SK-N-SH (cell line): Measurements from ENCODE around the gene SPTBN2. TPM values are rescaled to one million over a fixed set of nuclear protein-coding genes. Genes with fewer than 3 reads are reported as not detected.

Experiments used
- CTCF ChIA-PET: fragments of 300-600, 350-600 bp; formaldehyde crosslinking; extraction: SDS; loops from one replicate; lab custom pipeline; 2021; lab: Yijun Ruan, JAX
- POLR2A ChIA-PET: fragments of 350-600 bp; sonication (Branson Sonifier 250); formaldehyde crosslinking; extraction: SDS; loops from one replicate; lab custom pipeline; 2020; ENCODE audit warnings: antibody characterized with exemption, inconsistent platforms; lab: Yijun Ruan, JAX
- DNase-seq: peaks from one replicate; pipeline ENCODE4 v3.0.0; 2012
- H2AFZ ChIP-seq: fragments of 200-600 bp; sonication (generic); 2 replicates; pipeline ENCODE4 v1.8.1; 2016; ENCODE audit warnings: antibody characterized with exemption, mild to moderate bottlenecking, low read depth
- H3F3A ChIP-seq: fragments of 200-600 bp; sonication (generic); replicated peaks from 2 replicates; pipeline ENCODE3; 2016; ENCODE audit warnings: antibody characterized with exemption, mild to moderate bottlenecking; ENCODE audit not compliant: insufficient read depth
- H3K27ac ChIP-seq, 2 experiments: fragments of 200-500 bp in 1 of 2; fragments of 200-600 bp in 1 of 2; sonication (Bioruptor generic) in 1 of 2; sonication (generic), shearing (Covaris generic) in 1 of 2; 2 replicates each; pipeline versions ENCODE4 v1.5.1 to v1.6.1; 2014 to 2016; ENCODE audit warnings: low read depth in 2 of 2, inconsistent platforms in 1 of 2, low read length in 1 of 2, mild to moderate bottlenecking in 1 of 2, mixed read lengths in 1 of 2
- H3K27me3 ChIP-seq: fragments of 200-600 bp; sonication (generic), shearing (Covaris generic); 2 replicates; pipeline ENCODE4 v1.6.1; 2016; ENCODE audit warnings: mixed run types; ENCODE audit not compliant: insufficient read depth
- H3K36me3 ChIP-seq, 2 experiments: fragments of 200-500 bp in 1 of 2; fragments of 200-600 bp in 1 of 2; sonication (Bioruptor generic) in 1 of 2; sonication (generic) in 1 of 2; replicated peaks in 1 of 2; 2 replicates each; pipeline versions ENCODE3 to v1.5.1; 2014 to 2016; ENCODE audit warnings: low read length in 1 of 2, mild to moderate bottlenecking in 1 of 2; ENCODE audit not compliant: insufficient read depth in 2 of 2, control insufficient read depth in 1 of 2
- H3K4me1 ChIP-seq, 2 experiments: fragments of 200-500 bp in 1 of 2; fragments of 200-600 bp in 1 of 2; sonication (Bioruptor generic) in 1 of 2; sonication (generic), shearing (Covaris generic) in 1 of 2; 2 replicates each; pipeline versions ENCODE4 v1.5.1 to v1.6.1; 2014 to 2016; ENCODE audit warnings: low read depth in 1 of 2, low read length in 1 of 2, mixed run types in 1 of 2; ENCODE audit not compliant: insufficient read depth in 2 of 2, control insufficient read depth in 1 of 2
- H3K4me2 ChIP-seq: fragments of 200-600 bp; sonication (generic), shearing (Covaris generic); 2 replicates; pipeline ENCODE4 v1.6.1; 2017; ENCODE audit warnings: mixed run types
- H3K4me3 ChIP-seq, 2 experiments: fragments of 200-500 bp in 1 of 2; fragments of 200-600 bp in 1 of 2; sonication (Bioruptor generic) in 1 of 2; sonication (generic), shearing (Covaris generic) in 1 of 2; 2 replicates each; pipeline versions ENCODE4 v1.5.1 to v1.8.1; 2014 to 2016; ENCODE audit warnings: low read depth in 2 of 2, inconsistent platforms in 1 of 2, low read length in 1 of 2, mild to moderate bottlenecking in 1 of 2, mixed read lengths in 1 of 2, moderate library complexity in 1 of 2
- H3K79me2 ChIP-seq: fragments of 200-600 bp; sonication (generic); 2 replicates; pipeline ENCODE4 v1.8.1; 2017; ENCODE audit warnings: mild to moderate bottlenecking; ENCODE audit not compliant: insufficient read depth
- H3K9ac ChIP-seq: fragments of 200-600 bp; sonication (generic); 2 replicates; pipeline ENCODE4 v1.6.1; 2017; ENCODE audit warnings: mixed run types
- H3K9me2 ChIP-seq: fragments of 200-600 bp; sonication (generic); 2 replicates; pipeline ENCODE4 v1.6.1; 2017; ENCODE audit warnings: mixed run types
- H3K9me3 ChIP-seq: fragments of 200-600 bp; sonication (generic); 2 replicates; pipeline ENCODE4 v1.6.1; 2017; ENCODE audit warnings: mixed run types, mild to moderate bottlenecking, moderate library complexity
- H4K20me1 ChIP-seq: fragments of 200-600 bp; sonication (generic); 2 replicates; pipeline ENCODE4 v1.6.1; 2017; ENCODE audit warnings: mild to moderate bottlenecking, mixed run types; ENCODE audit not compliant: insufficient read depth
- CHD2 ChIP-seq: fragments of 150-350 bp; IDR thresholded peaks from 2 replicates; pipeline ENCODE4 v1.6.1; 2018; ENCODE audit warnings: low read length; ENCODE audit not compliant: partially characterized antibody
- CTCF ChIP-seq: fragments of 200-600 bp; sonication (generic); IDR thresholded peaks from 2 replicates; pipeline ENCODE4 v1.6.1; 2017; ENCODE audit warnings: antibody characterized with exemption, mild to moderate bottlenecking, moderate library complexity
- ELF1 ChIP-seq: IDR thresholded peaks from 2 replicates; pipeline ENCODE4 v1.4.0; 2012
- FOSL2 ChIP-seq: IDR thresholded peaks from 2 replicates; pipeline ENCODE4 v1.4.0; 2012; ENCODE audit warnings: low read depth, mild to moderate bottlenecking, moderate library complexity, borderline replicate concordance
- GABPA ChIP-seq: IDR thresholded peaks from 2 replicates; pipeline ENCODE4 v1.4.0; 2012; ENCODE audit warnings: low read depth, mild to moderate bottlenecking
- GATA2 ChIP-seq: sonication (generic); formaldehyde crosslinking; IDR thresholded peaks from 2 replicates; pipeline ENCODE4 v1.5.0; 2020; ENCODE audit warnings: mild to moderate bottlenecking, missing genetic modification reagents
- JUND ChIP-seq: IDR thresholded peaks from 2 replicates; pipeline ENCODE4 v1.4.0; 2012
- MAX ChIP-seq: IDR thresholded peaks from 2 replicates; pipeline ENCODE4 v1.4.0; 2012; ENCODE audit warnings: low read depth
- NFIC ChIP-seq: IDR thresholded peaks from 2 replicates; pipeline ENCODE4 v1.4.0; 2012; ENCODE audit warnings: borderline replicate concordance
- NRF1 ChIP-seq: IDR thresholded peaks from 2 replicates; pipeline ENCODE4 v1.6.1; 2012; ENCODE audit warnings: low read depth, mild to moderate bottlenecking, low read length
- PBX3 ChIP-seq: IDR thresholded peaks from 2 replicates; pipeline ENCODE4; 2012
- POLR2AphosphoS5 ChIP-seq: IDR thresholded peaks from 2 replicates; pipeline ENCODE4 v1.6.1; 2012; ENCODE audit warnings: low read depth, low read length
- RFX5 ChIP-seq: IDR thresholded peaks from 2 replicates; pipeline ENCODE4 v1.6.1; 2012; ENCODE audit warnings: mild to moderate bottlenecking, improper control_type of control experiment, low read length
- SIN3A ChIP-seq: IDR thresholded peaks from 2 replicates; pipeline ENCODE4 v1.6.1; 2012; ENCODE audit warnings: low read depth, mild to moderate bottlenecking, low read length, moderate library complexity, borderline replicate concordance
- TAF1 ChIP-seq: IDR thresholded peaks from 2 replicates; pipeline ENCODE4 v1.6.1; 2012; ENCODE audit warnings: low read depth, mild to moderate bottlenecking, low read length, moderate library complexity, borderline replicate concordance
- TCF12 ChIP-seq: IDR thresholded peaks from 2 replicates; pipeline ENCODE4 v1.4.0; 2012
- TEAD4 ChIP-seq: IDR thresholded peaks from 2 replicates; pipeline ENCODE4 v1.4.0; 2012; ENCODE audit warnings: mild to moderate bottlenecking, borderline replicate concordance; ENCODE audit not compliant: insufficient read depth
- USF2 ChIP-seq: fragments of 150-350 bp; IDR thresholded peaks from 2 replicates; pipeline ENCODE4 v1.6.1; 2017; ENCODE audit warnings: antibody characterized with exemption, low read length, low read depth, borderline replicate concordance
- WGBS: methylation state at CpG from one replicate; pipeline ENCODE4 v1.1.6; 2017; ENCODE audit warnings: low lambda C conversion rate; 5-methylcytosine and 5-hydroxymethylcytosine counted together
- polyA plus RNA-seq, 3 experiments: library from polyadenylated mRNA; depleted of rRNA; stranded (reverse); fragments of >200 nt; gene quantifications; 2 replicates each; pipeline ENCODE4 v1.2.3, GENCODE V29; 2012

The SPTBN2 gene
- polyA plus RNA-seq, 1 of the 3 experiments (the other 2 are of a cell fraction), result 19.7 TPM

- no peak for TF ChIP-seq SIN3A
Observed at GRCh38 chr11:66716996-66717395, 12.0 kb downstream of the SPTBN2 start (continued).

GRCh38 chr11:66715346-66716085, 13.5 kb downstream of the SPTBN2 start:
- POLR2A ChIA-PET, result no interaction called here
- no peak overlapping the region for H3K27ac ChIP-seq

More at GRCh38 chr11:66715346-66716085, 13.5 kb downstream of the SPTBN2 start:
- H2AFZ ChIP-seq, result no peak overlapping the region
- H3K79me2 ChIP-seq, result no peaks in the 10 kb centered on the region
- no peaks in the 10 kb centered on the region for H3K9me2 ChIP-seq
- no peaks in the 10 kb centered on the region for H3K9me3 ChIP-seq
- 90% methylated on average over 19 of the region's 19 CpGs for WGBS
- H3K4me2 ChIP-seq, result no peak overlapping the region
- H3K4me3 ChIP-seq, result no peak overlapping the region
- no peak for DNase-seq
- H3K36me3 ChIP-seq, result peaks cover 0 to 25% of the 10 kb centered on the region in 2 experiments
- H4K20me1 ChIP-seq, result no peaks in the 10 kb centered on the region
- no peaks in the 10 kb centered on the region for H3K27me3 ChIP-seq
- no peak overlapping the region for H3K9ac ChIP-seq
- CTCF ChIA-PET, result interaction anchor here (0.5 to 1.3 kb wide), 2 partner anchors 16 to 251 kb away, joined by 3 read pairs; no protein-coding TSS in a partner anchor
- H3K4me1 ChIP-seq, result peaks cover 4 to 8% of the 10 kb centered on the region in 2 experiments; a peak in 3 of 4 replicates
- H3F3A ChIP-seq, result no peaks in the 10 kb centered on the region
- TF ChIP-seq JUND (no peak), MAX (no peak), GATA2 (CRISPR knock-in tag) (no peak), POLR2AphosphoS5 (no peak), CTCF (no peak), FOSL2 (no peak), ELF1 (no peak), PBX3 (no peak), TEAD4 (no peak), NFIC (no peak), TCF12 (no peak), RFX5 (no peak), TAF1 (no peak), GABPA (no peak), NRF1 (no peak), CHD2 (no peak), USF2 (no peak)
